BLaER1 treated with 17β-estradiol and CSF1 and Interleukin-3, amounts not matched to agents 10 nM and 100 nM (cell line): ENCODE results near the gene ZNF799.
"Not testable (repeated sequence)": the region's sequence is repeated elsewhere in the genome, so short reads cannot be mapped to it uniquely, and the experiment has no call there.

Source experiments
- H3K27ac ChIP-seq, 11 experiments: shearing (Covaris generic); formaldehyde crosslinking; 2 replicates each; pipeline ENCODE4 v1.8.1; 2022
- H3K27me3 ChIP-seq, 11 experiments: shearing (Covaris generic); formaldehyde crosslinking; 2 replicates each; pipeline ENCODE4 v1.8.1; 2022
- H3K36me3 ChIP-seq, 11 experiments: shearing (Covaris generic); formaldehyde crosslinking; 2 replicates each; pipeline ENCODE4 v1.8.1; 2022
- H3K4me1 ChIP-seq, 10 experiments: shearing (Covaris generic); formaldehyde crosslinking; 2 replicates each; pipeline ENCODE4 v1.8.1; 2022
- H3K4me2 ChIP-seq, 11 experiments: shearing (Covaris generic); formaldehyde crosslinking; 2 replicates each; pipeline ENCODE4 v1.8.1; 2022
- H3K4me3 ChIP-seq, 10 experiments: shearing (Covaris generic); formaldehyde crosslinking; 2 replicates each; pipeline ENCODE4 v1.8.1; 2022
- H3K9ac ChIP-seq, 11 experiments: shearing (Covaris generic); formaldehyde crosslinking; 2 replicates each; pipeline ENCODE4 v1.8.1; 2022
- H3K9me3 ChIP-seq, 11 experiments: shearing (Covaris generic); formaldehyde crosslinking; replicated peaks in 1 of 11; 2 replicates each; pipeline ENCODE4 v1.8.1; 2022
- H4K20me1 ChIP-seq, 11 experiments: shearing (Covaris generic); formaldehyde crosslinking; 2 replicates each; pipeline ENCODE4 v1.8.1; 2022
- Cebpa-rat ChIP-seq, 11 experiments: shearing (Covaris generic); IDR thresholded peaks; 2 replicates each; pipeline ENCODE4 v1.8.1; 2022

Gene ZNF799

GRCh38 chr19:12400633-12401502 is at the start of gene ZNF799:
TSS of gene ZNF799 (minus strand) at chr19:12401271. CDS start at chr19:12401070, 201 bp downstream.
- Histone ChIP-seq H3K27me3 (no peaks in the 10 kb centered on the region), H3K27ac (peak within 1 kb of the TSS; percentile 46 to 81 (median 75)), H3K4me2 (peak within 1 kb of the TSS; percentile 77 to 99 (median 93)), H3K36me3 (peaks cover 0 to 8% (median 0%) of the 10 kb centered on the region in 11 experiments; a peak in 5 of 22 replicates), H3K4me1 (peaks cover 8 to 17% (median 12%) of the 10 kb centered on the region in 10 experiments), H3K9ac (peak within 1 kb of the TSS; percentile 66 to 83 (median 79)), H4K20me1 (peaks cover 0 to 12% (median 0%) of the 10 kb centered on the region in 11 experiments; a peak in 4 of 22 replicates), H3K4me3 (peak within 1 kb of the TSS; percentile 72 to 86 (median 82)), H3K9me3 (peaks cover 37 to 55% (median 49%) of the 10 kb centered on the region in 11 experiments)
- 0 out of 22 replicates have a peak, but pooled peaks of 1 of the 11 experiments have one; percentile 8 for TF ChIP-seq Cebpa-rat (IDR thresholded peaks at IDR 0.05)

GRCh38 chr19:12450844-12451243 is 49.8 kb upstream of the ZNF799 start:
- H3K36me3 ChIP-seq, result peaks cover 9 to 46% (median 38%) of the 10 kb centered on the region in 11 experiments; a peak in 20 of 22 replicates
- H3K4me3 ChIP-seq, result 0 out of 20 replicates have a peak overlapping the region, but pooled peaks of 1 of the 10 experiments have one; percentile 14
- no peaks in the 10 kb centered on the region; a peak in 1 of 22 replicates for H3K27me3 ChIP-seq
- H3K4me1 ChIP-seq, result no peaks in the 10 kb centered on the region
- H3K4me2 ChIP-seq, result no peak overlapping the region
- H3K9ac ChIP-seq, result no peak overlapping the region
- no peaks in the 10 kb centered on the region for H4K20me1 ChIP-seq
- peaks cover 82 to 89% (median 85%) of the 10 kb centered on the region in 11 experiments for H3K9me3 ChIP-seq
- no peak for TF ChIP-seq Cebpa-rat (IDR thresholded peaks at IDR 0.05)
- no peak overlapping the region for H3K27ac ChIP-seq

GRCh38 chr19:12448808-12449207 is 47.7 kb upstream of the ZNF799 start:
- H3K9me3 ChIP-seq, result peaks cover 77 to 86% (median 81%) of the 10 kb centered on the region in 11 experiments
- TF ChIP-seq Cebpa-rat (IDR thresholded peaks at IDR 0.05), result no peak

GRCh38 chr19:12440541-12441316 is 39.7 kb upstream of the ZNF799 start, which contains the start of gene ZNF443:
TSS of gene ZNF443 (minus strand) at chr19:12441021. CDS start at chr19:12440914, 107 bp downstream.
- H3K9me3 ChIP-seq, result peaks cover 26 to 50% (median 36%) of the 10 kb centered on the region in 11 experiments
- H3K4me1 ChIP-seq, result peaks cover 0 to 10% (median 6%) of the 10 kb centered on the region in 10 experiments; a peak in 9 of 20 replicates
- H3K27ac ChIP-seq, result peak within 1 kb of the TSS in 10 of 11 experiments; percentile 52 to 82 (median 77); a peak in 20 of 22 replicates
- H4K20me1 ChIP-seq, result peaks cover 0 to 2% (median 0%) of the 10 kb centered on the region in 11 experiments; a peak in 2 of 22 replicates
- peak within 1 kb of the TSS; percentile 71 to 88 (median 84) for H3K4me2 ChIP-seq
- H3K27me3 ChIP-seq, result no peaks in the 10 kb centered on the region
- H3K4me3 ChIP-seq, result peak within 1 kb of the TSS; percentile 79 to 89 (median 83)
- TF ChIP-seq Cebpa-rat (IDR thresholded peaks at IDR 0.05), result no peak
- peaks cover 0 to 6% (median 0%) of the 10 kb centered on the region in 11 experiments; a peak in 3 of 22 replicates for H3K36me3 ChIP-seq
- H3K9ac ChIP-seq, result peak within 1 kb of the TSS; percentile 68 to 84 (median 80)

More at GRCh38 chr19:12448808-12449207, 47.7 kb upstream of the ZNF799 start:
- H3K4me3 ChIP-seq, result no peak overlapping the region
- peaks cover 6 to 35% (median 25%) of the 10 kb centered on the region in 11 experiments; a peak in 14 of 22 replicates for H3K36me3 ChIP-seq
- no peak overlapping the region for H3K27ac ChIP-seq
- H3K4me1 ChIP-seq, result no peaks in the 10 kb centered on the region
- H3K4me2 ChIP-seq, result no peak overlapping the region
- no peaks in the 10 kb centered on the region; a peak in 1 of 22 replicates for H3K27me3 ChIP-seq
- no peaks in the 10 kb centered on the region for H4K20me1 ChIP-seq
- no peak overlapping the region for H3K9ac ChIP-seq

- H3K27me3 ChIP-seq, H4K20me1 ChIP-seq: not testable (repeated sequence)
- H3K4me1 ChIP-seq, result peaks cover 0 to 10% (median 6%) of the 10 kb centered on the region in 10 experiments; a peak in 9 of 20 replicates
- H3K4me2 ChIP-seq, result peak overlapping the region; percentile 71 to 88 (median 84)
- peaks cover 0 to 11% (median 5%) of the 10 kb centered on the region in 11 experiments; a peak in 10 of 22 replicates for H3K36me3 ChIP-seq
- peaks cover 31 to 50% (median 39%) of the 10 kb centered on the region in 11 experiments for H3K9me3 ChIP-seq
- H3K27ac ChIP-seq, result peak overlapping the region in 10 of 11 experiments; percentile 52 to 82 (median 77); a peak in 20 of 22 replicates
- H3K9ac ChIP-seq, result peak overlapping the region; percentile 68 to 84 (median 80)
- peak overlapping the region; percentile 79 to 89 (median 83) for H3K4me3 ChIP-seq
These were observed 38.8 kb upstream of the ZNF799 start for GRCh38 chr19:12439686-12440540.

GRCh38 chr19:12430726-12431299 is 29.7 kb upstream of the ZNF799 start:
- not testable (repeated sequence) for H4K20me1 ChIP-seq, H3K9ac ChIP-seq, H3K4me1 ChIP-seq, H3K27me3 ChIP-seq, H3K27ac ChIP-seq, H3K4me2 ChIP-seq
- Histone ChIP-seq H3K9me3 (peaks cover 82 to 98% (median 91%) of the 10 kb centered on the region in 11 experiments), H3K36me3 (peaks cover 36 to 83% (median 66%) of the 10 kb centered on the region in 11 experiments), H3K4me3 (peak overlapping the region in 5 of 10 experiments; percentile 8 to 25 (median 20); a peak in 4 of 20 replicates)

GRCh38 chr19:12425888-12426274 is 24.8 kb upstream of the ZNF799 start:
- H4K20me1 ChIP-seq, result no peaks in the 10 kb centered on the region
- H3K27me3 ChIP-seq, result no peaks in the 10 kb centered on the region
- H3K36me3 ChIP-seq, result peaks cover 52 to 91% (median 78%) of the 10 kb centered on the region in 11 experiments
- no peak overlapping the region for H3K4me3 ChIP-seq
- H3K9ac ChIP-seq, result no peak overlapping the region
- peak overlapping the region in 1 of 11 experiments; percentile 42; a peak in 2 of 22 replicates for H3K27ac ChIP-seq
- peaks cover 0 to 5% (median 0%) of the 10 kb centered on the region in 10 experiments; a peak in 1 of 20 replicates for H3K4me1 ChIP-seq
- peaks cover 94 to 99% (median 97%) of the 10 kb centered on the region in 11 experiments for H3K9me3 ChIP-seq
- H3K4me2 ChIP-seq, result no peak overlapping the region; a peak in 1 of 22 replicates
- no peak for TF ChIP-seq Cebpa-rat (IDR thresholded peaks at IDR 0.05)
